ENCODE measurements around the gene ARL5B.
A peak's percentile ranks its signal among the peaks of the same experiment; 100 is the strongest.
"Not testable (repeated sequence)": the region's sequence is repeated elsewhere in the genome, so short reads cannot be mapped to it uniquely, and the experiment has no call there.

Gene ARL5B, protein sequence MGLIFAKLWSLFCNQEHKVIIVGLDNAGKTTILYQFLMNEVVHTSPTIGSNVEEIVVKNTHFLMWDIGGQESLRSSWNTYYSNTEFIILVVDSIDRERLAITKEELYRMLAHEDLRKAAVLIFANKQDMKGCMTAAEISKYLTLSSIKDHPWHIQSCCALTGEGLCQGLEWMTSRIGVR

DNA sequence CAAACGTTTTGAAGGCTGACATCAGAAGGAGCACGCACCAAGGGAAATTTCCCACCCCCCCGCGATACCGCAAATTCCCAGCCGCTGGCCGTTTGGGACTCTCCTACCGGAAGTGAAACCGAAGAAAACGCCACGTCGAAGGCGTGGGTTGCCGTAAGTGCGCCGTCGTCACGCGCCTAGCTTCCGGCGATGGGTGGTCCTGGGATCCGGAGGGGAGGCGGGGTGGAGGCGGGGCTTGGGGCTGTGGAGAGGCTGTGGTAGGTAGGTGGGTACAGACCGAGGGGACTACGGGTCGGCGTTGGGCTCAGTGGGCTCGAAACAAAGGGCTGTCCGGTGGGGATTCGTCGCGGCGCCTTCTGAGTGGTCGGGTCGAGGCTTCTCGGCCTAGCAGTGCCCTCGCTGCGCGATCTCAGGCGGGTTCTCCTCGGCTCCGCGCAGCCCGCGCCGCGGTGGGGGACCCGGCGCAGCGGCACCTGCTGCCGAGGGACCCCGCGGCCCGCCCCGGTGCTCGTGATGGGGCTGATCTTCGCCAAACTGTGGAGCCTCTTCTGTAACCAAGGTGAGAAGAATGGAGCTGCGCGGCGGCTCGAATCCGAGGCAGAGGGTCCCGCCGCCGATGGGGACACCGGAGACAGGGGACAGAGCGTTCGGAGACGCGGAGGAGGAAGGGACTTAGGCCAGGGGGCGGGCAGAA, at the start of gene ARL5B:
ARL5B (plus strand) TSS at position 307 of the 694 bp plus-strand sequence; CDS start at position 514, 207 bp downstream.
- DNase-seq = peak; percentile 76

DNA sequence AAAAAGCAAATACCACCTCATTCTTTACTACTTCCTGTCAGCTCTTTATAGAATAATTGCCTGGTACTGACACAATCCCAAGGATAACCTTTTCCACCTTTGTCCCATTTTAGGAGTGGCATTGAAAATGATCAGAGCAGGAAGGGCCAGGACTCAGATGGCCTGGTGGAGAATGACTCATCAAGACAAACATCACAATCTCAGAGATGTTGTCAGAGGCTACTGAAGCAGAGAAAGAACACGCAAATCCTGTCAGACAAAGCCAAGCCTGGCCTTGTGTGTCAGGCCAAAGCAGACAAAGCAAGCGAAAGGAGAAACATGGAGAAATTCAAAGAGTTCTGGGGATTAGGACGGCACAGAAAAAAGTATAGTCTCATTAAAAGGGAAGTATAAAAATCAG, 48.7 kb upstream of the ARL5B start:
- DNase-seq = no peak

DNA sequence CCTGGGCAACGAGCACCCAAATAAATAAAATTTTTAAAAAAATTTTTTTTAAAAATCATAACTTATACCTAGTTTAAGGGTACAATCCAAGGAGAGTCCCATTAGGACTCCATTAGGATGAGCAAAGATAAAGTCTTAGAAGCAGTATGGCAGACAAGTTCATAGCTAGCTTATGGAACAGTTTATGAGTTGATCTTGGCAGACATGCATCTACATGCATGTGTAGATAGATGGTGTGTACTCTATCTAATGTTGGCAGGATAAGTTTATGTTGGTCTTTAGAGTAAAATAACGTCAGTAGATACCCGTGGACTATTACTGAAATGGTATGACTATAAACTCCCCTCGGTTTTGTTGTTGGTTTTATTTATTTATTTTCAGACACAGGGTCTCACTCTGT, 48.1 kb upstream of the ARL5B start:
- no peak for DNase-seq

DNA sequence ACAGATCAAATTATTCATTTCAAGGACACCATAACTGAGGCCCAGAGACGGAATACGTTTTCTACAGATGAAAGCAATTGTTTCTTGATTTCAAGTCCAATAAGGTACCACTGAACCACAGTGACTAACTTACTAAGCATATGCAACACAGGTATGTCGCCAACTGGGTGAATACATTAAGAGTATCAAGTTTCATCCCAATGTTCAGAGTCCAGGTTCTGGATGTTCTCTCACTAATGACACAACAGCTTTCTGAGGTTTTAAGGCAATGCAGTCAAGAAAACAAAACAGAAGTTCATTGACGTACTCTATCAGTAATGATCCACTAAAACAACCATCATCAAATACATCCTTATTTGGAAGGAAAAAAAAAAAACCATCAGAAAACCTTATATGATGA, 43.6 kb upstream of the ARL5B start:
- no peak for DNase-seq

DNA sequence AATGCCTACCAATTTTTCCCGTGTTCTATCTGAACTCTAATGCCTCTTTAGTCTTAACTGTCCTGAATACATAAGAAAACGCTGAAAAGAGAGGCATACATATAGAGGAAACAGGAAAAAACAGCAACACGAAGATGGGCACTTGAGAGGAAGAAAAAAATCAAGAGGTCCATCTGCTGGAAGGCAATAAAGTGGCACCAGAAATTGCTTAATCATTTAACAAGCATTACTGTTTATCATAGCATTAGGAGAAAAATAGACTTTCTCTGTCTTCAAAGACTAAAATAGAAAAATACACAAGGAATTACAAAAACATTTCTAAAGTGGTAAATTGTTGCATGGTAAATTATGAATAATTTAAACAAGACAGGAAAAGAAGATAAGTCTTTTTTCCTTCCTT, 42.9 kb upstream of the ARL5B start:
- no peak for DNase-seq

DNA sequence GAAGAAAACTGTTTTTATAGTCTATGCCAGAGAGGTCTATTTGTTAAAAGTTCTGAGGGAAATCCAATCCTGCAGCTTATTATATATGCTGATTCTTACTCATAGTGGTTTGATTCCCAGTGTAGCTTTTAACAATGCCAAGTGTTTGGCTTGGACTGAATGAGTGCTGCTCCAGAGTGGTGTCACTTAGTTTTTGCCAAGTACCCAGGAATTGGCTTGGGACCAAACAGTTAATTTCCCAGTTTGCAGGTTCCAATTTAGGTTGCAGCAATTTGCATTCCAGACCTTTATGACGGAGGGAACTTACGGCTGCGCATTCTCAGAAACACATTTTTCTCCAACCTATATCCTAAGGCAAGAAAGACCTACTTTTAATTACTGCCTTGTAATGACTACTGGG, 40.2 kb upstream of the ARL5B start:
- DNase-seq = no peak

DNA sequence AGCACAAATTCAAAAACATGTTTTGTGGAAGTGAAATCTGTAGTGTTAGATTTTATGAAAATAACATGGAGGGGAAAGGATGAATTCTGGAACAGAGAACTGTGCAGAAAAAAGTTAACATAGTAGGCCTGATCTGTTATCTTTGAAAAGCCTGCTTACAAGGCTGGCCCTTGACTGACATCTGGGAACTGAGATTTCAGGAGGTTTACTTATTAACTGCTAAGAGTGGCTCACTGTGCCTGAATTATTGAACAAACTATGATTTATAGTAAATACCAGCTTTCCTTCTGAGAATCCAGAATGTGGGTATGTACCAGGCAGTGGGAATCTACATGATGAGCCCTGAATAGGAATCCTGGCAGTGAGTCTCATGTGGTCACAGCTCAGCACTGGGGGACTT, 38.4 kb upstream of the ARL5B start:
- no peak for DNase-seq

DNA sequence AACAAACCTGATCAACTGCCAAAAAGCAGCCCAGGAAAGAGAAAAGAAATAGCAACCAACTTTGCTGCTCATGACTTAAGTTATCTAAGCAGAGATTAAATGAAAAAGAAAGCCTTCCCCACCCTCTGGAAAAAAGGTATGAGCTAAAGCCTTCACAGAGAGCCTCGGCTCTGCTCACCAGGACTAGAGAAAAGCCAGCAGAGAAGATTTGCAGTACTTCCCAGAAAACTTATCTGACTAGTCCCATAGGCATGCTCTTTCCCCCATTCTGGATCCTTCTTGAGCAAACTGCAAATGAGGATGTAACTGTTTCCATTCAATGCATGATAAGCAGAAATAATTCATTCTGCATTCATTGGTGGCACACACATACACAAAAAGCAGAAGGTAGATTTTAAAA, 35.6 kb upstream of the ARL5B start:
- DNase-seq = not testable (repeated sequence)

DNA sequence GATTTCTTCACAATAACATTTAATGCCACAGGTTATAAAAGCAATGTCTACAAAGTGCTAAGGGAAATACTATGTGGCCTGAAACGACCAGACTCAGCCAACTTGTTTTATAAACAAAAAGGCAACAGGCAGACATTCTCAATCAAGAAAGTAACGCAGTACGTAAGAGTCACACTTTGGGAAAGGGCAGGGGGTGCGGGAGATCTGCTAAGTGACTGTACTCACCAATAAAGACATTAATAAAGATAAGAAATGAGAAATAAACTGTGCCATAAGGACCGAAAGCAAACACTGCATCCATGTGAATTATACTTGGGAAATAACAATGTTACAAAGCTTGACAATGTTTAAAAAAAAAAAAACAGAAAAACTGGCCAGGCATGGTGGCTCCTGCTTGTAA, 33.3 kb upstream of the ARL5B start:
- no peak for DNase-seq

DNA sequence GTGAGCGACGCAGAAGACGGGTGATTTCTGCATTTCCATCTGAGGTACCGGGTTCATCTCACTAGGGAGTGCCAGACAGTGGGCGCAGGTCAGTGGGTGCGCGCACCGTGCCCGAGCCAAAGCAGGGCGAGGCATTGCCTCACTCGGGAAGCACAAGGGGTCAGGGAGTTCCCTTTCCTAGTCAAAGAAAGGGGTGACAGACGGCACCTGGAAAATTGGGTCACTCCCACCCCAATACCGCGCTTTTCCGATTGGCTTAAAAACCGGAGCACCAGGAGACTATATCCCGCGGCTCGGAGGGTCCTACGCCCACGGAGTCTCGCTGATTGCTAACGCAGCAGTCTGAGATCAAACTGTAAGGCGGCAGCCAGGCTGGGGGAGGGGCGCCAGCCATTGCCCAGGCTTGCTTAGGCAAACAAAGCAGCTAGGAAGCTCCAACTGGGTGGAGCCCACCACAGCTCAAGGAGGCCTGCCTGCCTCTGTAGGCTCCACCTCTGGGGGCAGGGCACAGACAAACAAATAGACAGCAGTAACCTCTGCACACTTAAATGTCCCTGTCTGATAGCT, 31.7 kb upstream of the ARL5B start:
- DNase-seq = peak; percentile 74

DNA sequence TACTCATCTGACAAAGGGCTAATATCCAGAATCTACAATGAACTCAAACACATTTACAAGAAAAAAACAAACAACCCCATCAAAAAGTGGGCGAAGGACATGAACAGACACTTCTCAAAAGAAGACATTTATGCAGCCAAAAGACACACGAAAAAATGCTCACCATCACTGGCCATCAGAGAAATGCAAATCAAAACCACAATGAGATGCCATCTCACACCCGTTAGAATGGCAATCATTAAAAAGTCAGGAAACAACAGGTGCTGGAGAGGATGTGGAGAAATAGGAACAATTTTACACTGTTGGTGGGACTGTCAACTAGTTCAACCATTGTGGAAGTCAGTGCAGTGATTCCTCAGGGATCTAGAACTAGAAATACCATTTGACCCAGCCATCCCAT, 26.7 kb upstream of the ARL5B start:
- not testable (repeated sequence) for DNase-seq

DNA sequence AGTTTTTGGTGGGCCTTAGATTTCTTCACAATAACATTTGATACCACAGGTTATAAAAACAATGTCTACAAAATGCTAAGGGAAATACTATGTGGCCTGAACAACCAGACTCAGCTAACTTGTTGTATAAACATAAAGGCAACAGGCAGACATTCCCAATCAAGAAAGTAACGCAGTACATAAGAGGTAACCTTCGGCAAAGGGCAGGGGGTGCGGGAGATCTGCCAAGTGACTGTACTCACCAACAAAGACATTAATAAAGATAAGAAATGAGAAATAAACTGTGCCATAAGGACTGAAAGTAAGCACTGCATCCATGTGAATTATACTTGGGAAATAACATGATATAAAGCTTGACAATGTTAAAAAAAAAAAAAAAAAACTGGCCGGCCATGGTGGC, 23.2 kb upstream of the ARL5B start:
- no peak for DNase-seq

DNA sequence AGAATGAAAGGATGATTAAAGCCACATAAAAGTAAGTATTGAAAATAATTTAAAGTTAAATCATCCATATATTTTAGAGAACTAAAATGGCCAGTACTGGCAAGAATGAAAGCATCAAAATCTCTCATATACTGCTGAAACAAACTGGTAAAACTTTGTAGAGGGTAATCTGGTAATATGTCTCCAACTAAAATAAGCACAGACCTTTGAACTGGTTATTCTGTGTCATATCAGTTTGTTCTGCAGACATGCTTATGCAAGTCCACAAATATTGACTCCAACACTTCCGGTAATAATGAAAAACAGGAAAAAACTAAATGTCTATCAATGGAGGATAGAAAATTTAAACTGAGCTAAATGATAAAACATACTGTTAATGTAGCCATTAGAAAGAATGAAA, 21.8 kb upstream of the ARL5B start:
- DNase-seq = not testable (repeated sequence)

DNA sequence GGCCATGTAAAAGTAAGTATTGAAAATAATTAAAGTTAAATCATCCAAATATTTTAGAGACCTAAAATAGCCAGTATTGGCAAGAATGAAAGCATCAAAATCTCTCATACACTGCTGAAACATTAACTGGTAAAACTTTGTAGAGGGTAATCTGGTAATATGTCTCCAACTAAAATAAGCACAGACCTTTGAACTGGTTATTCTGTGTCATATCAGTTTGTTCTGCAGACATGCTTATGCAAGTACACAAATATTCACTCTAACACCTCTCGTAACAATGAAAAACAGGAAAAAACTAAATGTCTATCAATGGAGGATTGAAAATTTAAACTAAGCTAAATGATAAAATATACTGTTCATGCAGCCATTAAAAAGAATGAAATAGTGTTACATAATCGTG, 19.5 kb upstream of the ARL5B start:
- DNase-seq = not testable (repeated sequence)

DNA sequence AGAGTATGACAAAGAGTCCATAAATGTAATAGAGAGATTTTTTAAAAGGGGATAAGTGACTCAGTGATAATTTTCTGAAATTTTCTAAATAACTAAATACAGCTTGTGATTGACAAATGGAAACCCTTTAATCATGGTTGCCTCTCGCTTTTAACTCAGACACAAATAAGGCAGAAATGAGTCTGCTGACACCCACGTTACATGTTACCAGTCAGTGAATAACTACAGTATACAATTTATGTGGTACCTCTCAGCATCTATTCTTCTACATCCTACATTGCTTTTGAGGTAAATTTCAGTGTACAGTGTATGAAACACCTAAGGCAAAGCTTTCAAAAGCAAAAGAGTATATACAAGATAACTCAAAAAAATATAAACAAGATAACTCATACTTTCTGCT, 12.1 kb upstream of the ARL5B start:
- DNase-seq = no peak

DNA sequence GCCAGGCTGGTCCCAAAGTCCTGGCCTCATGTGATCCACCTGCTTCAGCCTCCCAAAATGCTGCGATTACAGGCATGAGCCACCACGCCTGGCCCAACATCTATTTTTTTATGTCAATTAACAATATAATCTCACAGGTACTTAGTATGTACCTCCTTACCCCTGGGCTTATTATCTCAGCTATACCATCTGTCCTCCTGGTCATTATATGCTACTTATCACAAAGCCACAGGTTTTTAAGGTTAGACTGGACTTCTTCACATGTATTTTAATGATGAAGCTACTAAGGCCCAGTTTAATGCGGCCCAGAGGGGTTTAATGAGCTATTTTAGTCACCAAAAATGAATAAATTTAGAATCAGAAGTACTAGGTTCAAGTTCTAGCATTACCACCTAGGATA, 11.3 kb upstream of the ARL5B start:
- DNase-seq = no peak

DNA sequence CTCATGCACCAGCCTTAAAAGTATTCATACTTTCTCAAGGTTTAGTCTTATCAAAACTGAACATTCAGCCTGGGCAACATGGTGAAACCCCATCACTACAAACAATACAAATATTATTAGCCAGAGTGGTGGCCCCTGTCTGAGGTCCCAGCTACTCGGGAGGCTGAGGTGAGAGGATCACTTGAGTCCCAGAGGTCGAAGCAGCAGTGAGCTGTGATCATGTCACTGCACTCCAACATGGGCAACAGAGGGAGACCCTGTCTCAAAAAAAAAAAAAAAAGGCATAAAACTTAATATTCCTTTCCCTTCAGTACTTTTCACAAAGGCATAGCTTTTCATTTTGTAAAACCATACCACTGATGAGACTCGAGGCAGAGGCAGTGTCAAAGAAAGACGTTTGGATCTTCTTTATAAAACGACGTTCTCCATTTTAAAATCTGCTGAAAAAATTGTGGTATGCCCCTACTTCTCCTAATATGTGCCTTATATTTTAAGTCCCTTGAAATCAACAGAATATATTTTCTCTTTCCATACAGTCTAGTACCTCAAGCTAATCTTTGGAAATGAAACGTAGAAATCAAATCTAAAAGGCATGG, 9.8 kb upstream of the ARL5B start:
- no peak for DNase-seq

DNA sequence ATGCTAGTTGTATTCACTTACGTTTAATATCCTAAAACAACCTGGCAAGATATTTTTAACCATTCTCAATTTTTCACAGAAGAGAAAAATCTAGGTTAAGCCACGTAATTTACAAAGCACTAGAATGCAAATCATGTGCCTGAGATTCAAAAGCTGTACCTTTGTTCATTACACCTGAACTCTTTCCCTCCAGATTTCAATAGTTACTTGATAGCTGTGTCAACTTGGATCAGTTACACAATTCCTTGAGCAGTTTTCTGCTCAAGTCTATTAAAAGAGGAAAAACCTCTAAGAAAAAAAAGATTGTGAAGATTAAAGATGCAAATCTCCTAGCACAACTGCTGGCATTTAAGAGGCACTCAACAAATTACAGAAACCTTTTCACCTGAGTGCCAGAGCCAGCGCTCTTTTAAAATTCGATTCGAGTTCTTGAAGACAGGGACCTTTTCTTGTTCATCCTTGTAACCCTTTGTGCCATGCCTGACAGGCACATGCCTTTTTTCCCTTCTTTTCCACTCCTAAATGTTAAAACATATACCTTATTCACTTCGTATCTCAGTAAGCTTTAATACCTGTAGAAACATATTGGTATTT, 8.7 kb upstream of the ARL5B start:
- no peak for DNase-seq

DNA sequence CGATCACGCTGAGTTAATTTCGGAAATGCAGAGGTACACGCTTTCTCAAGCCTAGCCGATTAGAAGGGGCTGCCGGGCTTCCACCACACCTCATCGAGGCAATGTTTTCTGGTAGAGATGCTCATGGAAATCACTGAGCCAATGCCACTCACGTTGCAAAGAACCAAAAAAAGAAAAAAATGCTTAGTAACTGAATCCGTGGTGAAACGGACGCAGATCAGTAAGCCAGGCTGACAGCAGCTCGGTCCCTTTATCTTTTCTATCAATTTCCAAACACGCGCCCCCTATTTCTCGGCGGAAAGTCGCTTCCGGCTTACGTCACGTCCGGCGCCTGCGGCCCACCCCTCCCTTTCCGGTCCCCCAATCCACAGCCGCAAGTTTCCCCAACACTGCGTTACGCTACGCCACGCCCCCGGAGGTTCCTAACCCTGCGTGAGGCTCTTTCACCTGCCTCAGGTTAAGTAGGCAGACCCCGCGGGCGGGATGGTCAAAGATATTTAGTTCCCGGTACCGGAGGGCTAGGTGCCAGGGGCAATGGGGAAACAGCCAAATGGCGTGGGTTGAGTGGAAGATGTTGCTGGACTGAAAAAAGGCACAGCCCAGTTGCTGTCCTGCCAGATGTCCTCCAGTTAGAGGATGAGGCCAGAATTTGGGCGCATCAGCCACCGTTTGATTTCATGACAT, 7.8 kb upstream of the ARL5B start, which contains the start of gene NSUN6:
NSUN6 (minus strand) TSS at position 264 of the 684 bp plus-strand sequence. CDS start 384 bp downstream, outside the sequence.
- DNase-seq = peak; percentile 45

DNA sequence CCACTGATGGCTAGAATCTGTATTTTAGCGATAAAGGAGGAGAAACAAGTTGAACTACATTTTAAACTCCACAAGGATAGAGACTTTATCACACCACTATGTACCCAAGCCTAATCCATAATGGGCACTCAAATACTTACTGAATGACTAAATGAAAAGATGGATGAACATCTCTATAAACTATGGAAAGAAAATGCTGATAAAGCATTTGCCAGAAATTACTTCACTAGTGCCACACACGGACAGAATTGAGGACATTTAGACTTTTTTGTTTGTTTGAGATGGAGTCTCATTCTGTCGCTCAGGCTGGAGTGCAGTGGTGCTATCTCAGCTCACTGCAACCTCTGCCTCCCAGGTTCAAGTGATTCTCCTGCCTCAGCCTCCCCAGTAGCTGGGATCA, 6.1 kb upstream of the ARL5B start:
- no peak for DNase-seq

DNA sequence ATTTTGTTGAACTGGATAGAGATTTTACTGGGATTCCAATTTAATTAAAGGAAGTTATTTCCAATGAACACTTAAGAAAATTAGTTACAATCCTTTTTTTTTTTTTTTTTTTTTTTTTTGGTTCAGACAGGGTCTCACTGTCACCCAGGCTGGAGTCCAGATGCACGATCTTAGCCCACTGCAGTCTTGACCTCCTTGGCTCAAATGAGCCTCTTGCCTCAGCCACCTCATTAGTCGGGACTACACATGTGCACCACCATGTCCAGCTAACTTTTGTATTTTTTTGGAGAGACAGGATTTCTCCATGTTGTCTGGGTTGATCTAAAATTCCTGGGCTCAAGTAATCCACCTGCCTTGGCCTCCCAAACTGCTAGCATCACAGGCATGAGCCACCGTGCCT, 2.5 kb upstream of the ARL5B start:
- no peak for DNase-seq

DNA sequence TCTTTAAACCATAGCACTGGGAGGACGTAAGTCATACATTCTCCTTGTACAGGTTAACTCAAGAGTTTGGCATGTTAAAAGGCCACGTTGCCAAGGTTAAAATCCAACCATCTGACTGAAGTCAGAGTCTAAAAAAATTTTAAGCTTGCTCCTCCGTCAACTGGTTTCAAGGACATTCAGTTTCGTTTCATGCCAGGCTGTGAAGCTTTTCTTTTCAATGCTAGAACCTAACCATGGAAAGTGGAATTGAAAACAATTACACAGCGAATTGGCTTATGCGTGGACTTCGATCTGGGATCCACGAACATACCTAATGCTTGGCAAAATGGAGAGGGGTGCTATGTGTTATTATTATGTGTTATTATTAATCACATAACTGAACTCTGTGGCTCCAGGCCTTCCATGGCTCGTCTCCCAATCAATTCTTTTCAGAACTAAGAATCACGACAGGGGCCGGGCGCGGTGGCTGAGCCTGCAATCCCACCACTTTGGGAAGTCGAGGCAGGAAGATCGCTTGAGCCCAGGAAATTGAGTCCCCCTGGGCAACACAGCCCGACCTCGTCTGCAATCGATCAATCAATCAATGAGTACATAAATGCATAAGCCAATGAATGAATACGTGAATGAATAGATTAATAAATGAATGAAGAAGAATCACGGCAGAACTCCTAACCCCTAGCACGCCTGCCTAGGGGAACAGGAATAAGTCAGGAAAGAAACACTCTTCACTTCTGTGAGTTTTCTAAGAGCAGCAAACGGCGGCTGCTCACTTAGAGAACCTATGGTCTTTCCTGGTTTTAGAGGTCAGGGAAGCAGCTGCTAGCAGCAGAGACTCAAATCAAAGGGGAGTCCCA, 733 bp upstream of the ARL5B start:
- DNase-seq = no peak
